Fibroblast of the aortic adventitia (primary cell): ENCODE data around the gene PSMB2. TPM values are rescaled to one million over a fixed set of nuclear protein-coding genes. Genes with fewer than 3 reads are reported as not detected.

Source experiments
- DNase-seq: peaks from one replicate; pipeline ENCODE4 v3.0.0-alpha.2; 2010; ENCODE audit warnings: low read depth
- H3K4me3 ChIP-seq: 2 replicates; pipeline ENCODE4 v1.5.1; 2011; ENCODE audit warnings: low read depth, mild to moderate bottlenecking, control low read depth, low read length, moderate library complexity
- total RNA-seq: library from RNA; depleted of rRNA; stranded (reverse); fragments of >200 nt; gene quantifications from 2 replicates; pipeline ENCODE4 v1.2.3, GENCODE V29; 2012; ENCODE audit warnings: low replicate concordance
- TF ChIP-seq, protein P1 (sequence below): IDR thresholded peaks from 2 replicates; pipeline ENCODE4 v1.5.1; 2011; ENCODE audit warnings: mild to moderate bottlenecking, low read length, control low read depth, inconsistent platforms; ENCODE audit not compliant: insufficient read depth

PSMB2 gene
- total RNA-seq, 1 donor, result 22.1 TPM

DNA sequence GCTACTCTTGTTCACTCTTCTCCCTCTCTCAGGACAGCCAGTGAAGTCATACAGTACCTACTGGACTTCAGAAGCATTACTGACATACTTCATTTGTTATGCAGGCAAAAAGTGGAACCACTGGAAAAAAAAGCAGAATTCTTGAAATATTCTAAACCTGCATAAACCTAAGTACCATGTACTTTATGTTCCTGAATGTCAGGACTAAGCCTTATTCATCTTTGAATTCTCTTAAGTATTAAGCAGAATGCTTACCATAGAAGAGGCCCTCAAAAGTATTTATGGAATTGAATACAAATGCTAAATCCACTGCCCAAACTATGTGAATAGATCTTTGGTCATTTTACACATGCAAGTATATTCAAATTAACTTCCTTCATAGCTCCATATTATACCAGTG, 7.8 kb downstream of the PSMB2 start:
- H3K4me3 ChIP-seq, result no peak overlapping the region
- TF ChIP-seq, protein P1, sequence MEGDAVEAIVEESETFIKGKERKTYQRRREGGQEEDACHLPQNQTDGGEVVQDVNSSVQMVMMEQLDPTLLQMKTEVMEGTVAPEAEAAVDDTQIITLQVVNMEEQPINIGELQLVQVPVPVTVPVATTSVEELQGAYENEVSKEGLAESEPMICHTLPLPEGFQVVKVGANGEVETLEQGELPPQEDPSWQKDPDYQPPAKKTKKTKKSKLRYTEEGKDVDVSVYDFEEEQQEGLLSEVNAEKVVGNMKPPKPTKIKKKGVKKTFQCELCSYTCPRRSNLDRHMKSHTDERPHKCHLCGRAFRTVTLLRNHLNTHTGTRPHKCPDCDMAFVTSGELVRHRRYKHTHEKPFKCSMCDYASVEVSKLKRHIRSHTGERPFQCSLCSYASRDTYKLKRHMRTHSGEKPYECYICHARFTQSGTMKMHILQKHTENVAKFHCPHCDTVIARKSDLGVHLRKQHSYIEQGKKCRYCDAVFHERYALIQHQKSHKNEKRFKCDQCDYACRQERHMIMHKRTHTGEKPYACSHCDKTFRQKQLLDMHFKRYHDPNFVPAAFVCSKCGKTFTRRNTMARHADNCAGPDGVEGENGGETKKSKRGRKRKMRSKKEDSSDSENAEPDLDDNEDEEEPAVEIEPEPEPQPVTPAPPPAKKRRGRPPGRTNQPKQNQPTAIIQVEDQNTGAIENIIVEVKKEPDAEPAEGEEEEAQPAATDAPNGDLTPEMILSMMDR, result no peak
- DNase-seq, result no peak

DNA sequence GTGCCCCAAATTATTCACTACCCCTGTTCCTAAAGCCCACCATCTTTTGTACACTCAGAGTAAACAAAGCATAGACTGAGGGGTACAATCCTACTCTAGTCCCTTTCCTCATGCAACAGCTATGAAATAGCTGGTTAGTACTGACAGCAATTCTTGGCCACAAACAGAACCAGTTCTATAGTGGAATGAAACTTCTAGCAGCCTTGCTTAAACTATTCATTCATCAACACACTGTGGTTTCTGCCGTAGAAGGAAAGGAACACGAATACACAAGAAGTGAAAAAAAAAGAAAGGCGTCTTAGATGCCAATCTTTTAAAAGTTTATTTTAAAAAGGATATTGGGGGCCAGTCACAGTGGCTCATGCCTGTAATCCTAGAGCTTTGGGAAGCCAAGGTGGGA, 9.9 kb downstream of the PSMB2 start:
- no peak overlapping the region for H3K4me3 ChIP-seq
- DNase-seq, result no peak
- TF ChIP-seq, protein P1, result no peak

DNA sequence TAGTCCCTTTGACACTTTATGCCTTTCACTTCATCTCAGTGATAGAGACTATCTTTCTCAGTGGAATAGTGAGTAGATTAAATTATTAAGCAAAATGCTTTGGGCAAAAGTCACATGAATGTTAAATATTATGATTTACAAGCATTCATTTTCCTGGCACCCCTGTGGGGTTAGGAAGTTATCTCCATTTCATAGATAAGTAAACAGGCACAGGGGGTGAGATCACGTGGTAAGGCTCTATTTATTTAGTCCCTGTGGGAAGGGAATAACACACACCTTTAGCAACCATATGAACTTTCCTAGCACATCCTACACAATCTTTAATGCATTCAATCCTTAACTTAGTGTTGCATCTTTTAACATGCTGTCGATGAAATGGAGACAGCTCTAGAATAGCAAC, 12.3 kb downstream of the PSMB2 start:
- DNase-seq, result no peak
- TF ChIP-seq, protein P1, result no peak

DNA sequence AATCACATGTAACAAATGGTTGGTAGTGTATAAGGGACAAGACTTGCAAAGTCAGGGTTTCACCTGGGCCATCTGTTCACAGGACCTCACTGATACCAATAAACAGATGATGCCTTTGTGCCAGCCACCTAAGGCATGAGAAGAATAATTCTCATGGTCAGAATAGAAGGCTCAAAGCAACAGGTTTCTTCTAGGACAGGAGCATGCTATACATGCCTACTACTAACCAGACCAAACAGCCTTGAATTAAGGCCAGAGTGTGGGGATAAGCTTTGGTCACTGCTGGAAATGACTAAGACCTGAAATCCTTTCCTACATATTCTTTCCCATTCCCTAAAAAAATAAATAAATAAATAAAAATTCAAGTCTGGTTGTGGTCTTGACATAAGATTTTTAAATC, 17.5 kb downstream of the PSMB2 start:
- H3K4me3 ChIP-seq, result no peak overlapping the region
- no peak for DNase-seq
- TF ChIP-seq, protein P1, result no peak

More for the DNA sequence above, 12.3 kb downstream of the PSMB2 start:
- H3K4me3 ChIP-seq, result no peak overlapping the region

DNA sequence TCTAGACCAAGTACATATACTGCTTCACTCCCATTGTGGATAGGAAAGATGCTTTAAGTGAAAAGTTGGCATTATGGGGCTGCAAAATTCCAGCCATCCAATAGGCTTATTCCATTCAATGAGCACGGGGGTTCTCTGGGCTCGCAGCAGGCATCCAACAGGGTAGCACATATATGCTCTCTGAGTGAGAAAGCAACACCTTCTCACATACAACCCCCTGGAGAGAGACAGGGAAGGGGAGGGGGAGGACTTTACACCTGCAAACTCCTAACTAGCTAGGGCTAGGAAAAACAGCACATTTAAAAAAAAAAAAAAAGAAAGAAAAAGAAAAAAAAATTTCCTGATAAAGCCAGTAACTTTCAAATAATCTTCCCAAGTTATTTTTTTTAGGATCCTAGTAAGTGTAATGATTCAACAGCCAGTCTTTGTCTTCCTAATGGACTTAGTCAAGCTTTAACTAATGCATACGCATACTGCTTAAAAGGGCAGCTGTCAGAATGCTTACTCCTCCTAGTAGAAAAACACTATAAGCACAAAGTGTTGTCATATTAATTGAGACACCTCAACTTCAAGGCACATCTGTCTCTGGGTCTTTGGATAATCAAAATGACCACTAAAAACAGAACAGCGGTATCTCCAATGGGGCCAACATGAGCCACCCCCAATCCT, 18.7 kb downstream of the PSMB2 start:
- TF ChIP-seq, protein P1, result no peak
- DNase-seq, result no peak
- no peak overlapping the region for H3K4me3 ChIP-seq

DNA sequence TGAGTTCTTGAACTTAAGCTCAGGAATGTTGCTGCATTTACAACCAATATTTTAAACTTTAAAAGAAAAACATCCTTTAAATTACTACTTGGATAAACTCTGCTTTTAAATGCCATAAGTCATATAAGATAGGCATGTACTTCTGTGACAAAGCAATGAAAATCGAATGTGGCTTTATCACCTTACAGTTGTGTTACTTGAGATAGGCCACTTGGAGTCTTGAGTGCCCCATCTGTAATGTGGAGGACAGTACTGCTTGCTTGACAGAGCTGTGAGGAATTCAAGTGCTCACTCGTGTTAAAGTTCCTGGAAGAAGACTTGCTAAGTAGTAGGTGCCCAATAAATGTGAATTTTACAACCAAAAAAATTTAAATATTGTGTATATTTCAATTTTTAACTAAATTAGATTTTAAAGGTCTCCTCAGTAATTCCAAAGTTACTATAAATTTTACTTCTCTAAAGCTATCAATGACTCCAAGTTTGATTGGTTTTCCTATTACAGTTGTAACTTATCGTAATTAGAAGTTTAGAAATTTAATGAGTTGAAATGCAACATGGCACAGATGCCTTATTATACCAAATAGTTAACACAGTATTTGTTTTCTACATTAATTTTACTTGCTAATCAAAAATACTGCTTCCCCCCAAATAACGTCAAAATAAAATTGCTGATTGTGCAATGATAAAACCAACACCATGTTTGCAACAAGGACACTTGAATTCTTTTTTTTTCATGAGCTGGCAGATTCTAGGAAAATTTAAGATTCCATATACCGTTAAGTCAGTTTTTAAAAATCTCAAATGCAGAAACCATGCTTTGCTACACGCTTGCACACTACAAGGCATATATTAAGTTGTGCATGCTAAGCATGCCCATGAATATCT, 21.8 kb downstream of the PSMB2 start:
- no peak for DNase-seq
- H3K4me3 ChIP-seq, result no peak overlapping the region
- TF ChIP-seq, protein P1, result no peak
